Measurements from ENCODE around the gene SLC12A8.

Gene SLC12A8

GRCh38 chr3:125110876-125111480, 101.6 kb downstream of the SLC12A8 start:
- no peak overlapping the region for H3K23ac ChIP-seq (ENCODE audit: low read depth, low read length, poor library complexity)
- no peak overlapping the region for H2BK5ac ChIP-seq (ENCODE audit: low read length)
- H3K4me1 ChIP-seq (ENCODE audit: control insufficient read depth in 2 of 2, insufficient read depth in 1 of 2, low read depth in 1 of 2, low read length in 2 of 2) = peaks cover 5 to 9% of the 10 kb centered on the region in 2 donors
- H3K14ac ChIP-seq (ENCODE audit: low read length) = no peak overlapping the region
- no peak overlapping the region for H2BK12ac ChIP-seq (ENCODE audit: low read length)
- H3K9ac ChIP-seq (ENCODE audit: low read depth, low read length, poor library complexity) = no peak overlapping the region
- H3K4me2 ChIP-seq (ENCODE audit: insufficient read depth, low read length, poor library complexity, severe bottlenecking) = no peak overlapping the region
- H3K36me3 ChIP-seq (replicated peaks in 1 of 2; ENCODE audit: control insufficient read depth in 2 of 2, insufficient read depth in 2 of 2, low read length in 2 of 2) = peaks cover 0 to 14% of the 10 kb centered on the region in 2 donors
- no peak overlapping the region for H3K4me3 ChIP-seq (ENCODE audit: low read length in 2 of 2)
- no peak overlapping the region for H2AFZ ChIP-seq (ENCODE audit: low read length)
- H3K27me3 ChIP-seq (ENCODE audit: control insufficient read depth in 3 of 3, insufficient read depth in 3 of 3, low read depth in 1 of 3, low read length in 3 of 3) = no peaks in the 10 kb centered on the region
- no peak overlapping the region for H2BK120ac ChIP-seq (ENCODE audit: low read depth, low read length)
- H3K79me1 ChIP-seq (ENCODE audit: low read depth, low read length) = no peaks in the 10 kb centered on the region
- no peak overlapping the region for H4K91ac ChIP-seq (ENCODE audit: low read depth, low read length, poor library complexity)
- H2BK15ac ChIP-seq (ENCODE audit: low read length) = no peak overlapping the region
- H3K18ac ChIP-seq (ENCODE audit: low read length) = no peak overlapping the region
- WGBS, 2 donors (ENCODE audit: extremely low coverage in 2 of 2, insufficient read length in 2 of 2, insufficient replicate concordance in 1 of 2) = no CpG with 5 or more reads among the region's 3 CpGs
- no peak overlapping the region for H2AK5ac ChIP-seq (ENCODE audit: low read depth, low read length)
- no peak overlapping the region for H3K4ac ChIP-seq (ENCODE audit: low read length)
- DNase-seq (ENCODE audit: low spot score) = no peak
- no peak overlapping the region for H3K27ac ChIP-seq (replicated peaks; ENCODE audit: low read length)
- H4K8ac ChIP-seq (ENCODE audit: low read depth, low read length) = no peak overlapping the region
- no peaks in the 10 kb centered on the region for H3K9me3 ChIP-seq (replicated peaks in 1 of 2; ENCODE audit: control insufficient read depth in 2 of 2, insufficient read depth in 1 of 2, low read depth in 1 of 2, low read length in 2 of 2)

GRCh38 chr3:125110016-125110875, 102.3 kb downstream of the SLC12A8 start:
- peak overlapping the region; percentile 24 for H2AK5ac ChIP-seq (ENCODE audit: low read depth, low read length)
- no CpG with 5 or more reads among the region's 10 CpGs for WGBS, 2 donors (ENCODE audit: extremely low coverage in 2 of 2, insufficient read length in 2 of 2, insufficient replicate concordance in 1 of 2)
- peaks cover 0 to 4% of the 10 kb centered on the region in 2 donors for H3K4me1 ChIP-seq (ENCODE audit: control insufficient read depth in 2 of 2, insufficient read depth in 1 of 2, low read depth in 1 of 2, low read length in 2 of 2)
- H3K18ac ChIP-seq (ENCODE audit: low read length) = no peak overlapping the region
- no peak for DNase-seq (ENCODE audit: low spot score)
- H2BK12ac ChIP-seq (ENCODE audit: low read length) = no peak overlapping the region
- no peak overlapping the region for H2BK120ac ChIP-seq (ENCODE audit: low read depth, low read length)
- H3K9me3 ChIP-seq (replicated peaks in 1 of 2; ENCODE audit: control insufficient read depth in 2 of 2, insufficient read depth in 1 of 2, low read depth in 1 of 2, low read length in 2 of 2) = peaks cover 0 to 6% of the 10 kb centered on the region in 2 donors
- H3K23ac ChIP-seq (ENCODE audit: low read depth, low read length, poor library complexity) = no peak overlapping the region
- H2BK5ac ChIP-seq (ENCODE audit: low read length) = no peak overlapping the region
- no peak overlapping the region for H3K4me2 ChIP-seq (ENCODE audit: insufficient read depth, low read length, poor library complexity, severe bottlenecking)
- no peak overlapping the region for H3K4ac ChIP-seq (ENCODE audit: low read length)
- no peak overlapping the region for H2BK15ac ChIP-seq (ENCODE audit: low read length)
- no peak overlapping the region for H3K27ac ChIP-seq (replicated peaks; ENCODE audit: low read length)
- H4K91ac ChIP-seq (ENCODE audit: low read depth, low read length, poor library complexity) = no peak overlapping the region
- H3K4me3 ChIP-seq (ENCODE audit: low read length in 2 of 2) = no peak overlapping the region
- H3K79me1 ChIP-seq (ENCODE audit: low read depth, low read length) = no peaks in the 10 kb centered on the region
- H3K36me3 ChIP-seq (replicated peaks in 1 of 2; ENCODE audit: control insufficient read depth in 2 of 2, insufficient read depth in 2 of 2, low read length in 2 of 2) = peaks cover 0 to 14% of the 10 kb centered on the region in 2 donors
- no peak overlapping the region for H3K14ac ChIP-seq (ENCODE audit: low read length)
- H3K27me3 ChIP-seq (ENCODE audit: control insufficient read depth in 3 of 3, insufficient read depth in 3 of 3, low read depth in 1 of 3, low read length in 3 of 3) = no peaks in the 10 kb centered on the region
- no peak overlapping the region for H2AFZ ChIP-seq (ENCODE audit: low read length)
- H4K8ac ChIP-seq (ENCODE audit: low read depth, low read length) = no peak overlapping the region
- H3K9ac ChIP-seq (ENCODE audit: low read depth, low read length, poor library complexity) = no peak overlapping the region

GRCh38 chr3:125109536-125109925, 103.0 kb downstream of the SLC12A8 start:
- WGBS, 2 donors (ENCODE audit: extremely low coverage in 2 of 2, insufficient read length in 2 of 2, insufficient replicate concordance in 1 of 2) = no CpG with 5 or more reads among the region's 4 CpGs
- no peak overlapping the region for H4K8ac ChIP-seq (ENCODE audit: low read depth, low read length)
- no peak overlapping the region for H2AK5ac ChIP-seq (ENCODE audit: low read depth, low read length)

GRCh38 chr3:125108833-125109535, 103.6 kb downstream of the SLC12A8 start:
- Histone ChIP-seq H3K9ac (ENCODE audit: low read depth, low read length, poor library complexity) (no peak overlapping the region), H3K9me3 (replicated peaks in 1 of 2; ENCODE audit: control insufficient read depth in 2 of 2, insufficient read depth in 1 of 2, low read depth in 1 of 2, low read length in 2 of 2) (peaks cover 0 to 15% of the 10 kb centered on the region in 2 donors), H2BK5ac (ENCODE audit: low read length) (no peak overlapping the region), H3K27ac (replicated peaks; ENCODE audit: low read length) (no peak overlapping the region), H2BK120ac (ENCODE audit: low read depth, low read length) (no peak overlapping the region), H4K91ac (ENCODE audit: low read depth, low read length, poor library complexity) (no peak overlapping the region), H2AFZ (ENCODE audit: low read length) (no peak overlapping the region), H3K4me2 (ENCODE audit: insufficient read depth, low read length, poor library complexity, severe bottlenecking) (no peak overlapping the region), H3K4ac (ENCODE audit: low read length) (no peak overlapping the region), H3K27me3 (ENCODE audit: control insufficient read depth in 3 of 3, insufficient read depth in 3 of 3, low read depth in 1 of 3, low read length in 3 of 3) (no peaks in the 10 kb centered on the region), H3K36me3 (replicated peaks in 1 of 2; ENCODE audit: control insufficient read depth in 2 of 2, insufficient read depth in 2 of 2, low read length in 2 of 2) (peaks cover 0 to 14% of the 10 kb centered on the region in 2 donors), H2BK12ac (ENCODE audit: low read length) (no peak overlapping the region), H3K23ac (ENCODE audit: low read depth, low read length, poor library complexity) (no peak overlapping the region), H2AK5ac (ENCODE audit: low read depth, low read length) (no peak overlapping the region), H3K4me3 (ENCODE audit: low read length in 2 of 2) (no peak overlapping the region), H3K79me1 (ENCODE audit: low read depth, low read length) (no peaks in the 10 kb centered on the region), H2BK15ac (ENCODE audit: low read length) (no peak overlapping the region), H4K8ac (ENCODE audit: low read depth, low read length) (no peak overlapping the region), H3K14ac (ENCODE audit: low read length) (no peak overlapping the region), H3K18ac (ENCODE audit: low read length) (no peak overlapping the region), H3K4me1 (ENCODE audit: control insufficient read depth in 2 of 2, insufficient read depth in 1 of 2, low read depth in 1 of 2, low read length in 2 of 2) (peaks cover 2 to 4% of the 10 kb centered on the region in 2 donors)
- WGBS, 2 donors (ENCODE audit: extremely low coverage in 2 of 2, insufficient read length in 2 of 2, insufficient replicate concordance in 1 of 2) = no CpG with 5 or more reads among the region's 9 CpGs
- no peak for DNase-seq (ENCODE audit: low spot score)

More at GRCh38 chr3:125109536-125109925, 103.0 kb downstream of the SLC12A8 start:
- H2BK15ac ChIP-seq (ENCODE audit: low read length) = no peak overlapping the region
- H3K27me3 ChIP-seq (ENCODE audit: control insufficient read depth in 3 of 3, insufficient read depth in 3 of 3, low read depth in 1 of 3, low read length in 3 of 3) = no peaks in the 10 kb centered on the region
- H3K18ac ChIP-seq (ENCODE audit: low read length) = no peak overlapping the region
- no peak overlapping the region for H2BK5ac ChIP-seq (ENCODE audit: low read length)
- no peaks in the 10 kb centered on the region for H3K79me1 ChIP-seq (ENCODE audit: low read depth, low read length)
- no peak overlapping the region for H3K4me3 ChIP-seq (ENCODE audit: low read length in 2 of 2)
- no peak overlapping the region for H3K4ac ChIP-seq (ENCODE audit: low read length)
- H3K9ac ChIP-seq (ENCODE audit: low read depth, low read length, poor library complexity) = no peak overlapping the region
- H4K91ac ChIP-seq (ENCODE audit: low read depth, low read length, poor library complexity) = no peak overlapping the region
- H3K4me2 ChIP-seq (ENCODE audit: insufficient read depth, low read length, poor library complexity, severe bottlenecking) = no peak overlapping the region
- H2BK120ac ChIP-seq (ENCODE audit: low read depth, low read length) = no peak overlapping the region
- H3K14ac ChIP-seq (ENCODE audit: low read length) = no peak overlapping the region
- no peak overlapping the region for H2AFZ ChIP-seq (ENCODE audit: low read length)
- DNase-seq (ENCODE audit: low spot score) = no peak
- no peak overlapping the region for H2BK12ac ChIP-seq (ENCODE audit: low read length)
- peaks cover 0 to 12% of the 10 kb centered on the region in 2 donors for H3K9me3 ChIP-seq (replicated peaks in 1 of 2; ENCODE audit: control insufficient read depth in 2 of 2, insufficient read depth in 1 of 2, low read depth in 1 of 2, low read length in 2 of 2)
- peaks cover 2 to 4% of the 10 kb centered on the region in 2 donors for H3K4me1 ChIP-seq (ENCODE audit: control insufficient read depth in 2 of 2, insufficient read depth in 1 of 2, low read depth in 1 of 2, low read length in 2 of 2)
- no peak overlapping the region for H3K23ac ChIP-seq (ENCODE audit: low read depth, low read length, poor library complexity)
- H3K36me3 ChIP-seq (replicated peaks in 1 of 2; ENCODE audit: control insufficient read depth in 2 of 2, insufficient read depth in 2 of 2, low read length in 2 of 2) = peaks cover 0 to 14% of the 10 kb centered on the region in 2 donors
- no peak overlapping the region for H3K27ac ChIP-seq (replicated peaks; ENCODE audit: low read length)

Measured in neuronal stem cell (in vitro differentiated cells).